SK-N-SH (cell line): ENCODE data around the gene EN1. TPM values are rescaled to one million over a fixed set of nuclear protein-coding genes. Genes with fewer than 3 reads are reported as not detected.

Source experiments
- CTCF ChIA-PET: fragments of 300-600, 350-600 bp; formaldehyde crosslinking; extraction: SDS; loops from one replicate; lab custom pipeline; 2021; lab: Yijun Ruan, JAX
- POLR2A ChIA-PET: fragments of 350-600 bp; sonication (Branson Sonifier 250); formaldehyde crosslinking; extraction: SDS; loops from one replicate; lab custom pipeline; 2020; ENCODE audit warnings: antibody characterized with exemption, inconsistent platforms; lab: Yijun Ruan, JAX
- DNase-seq: peaks from one replicate; pipeline ENCODE4 v3.0.0; 2012
- H2AFZ ChIP-seq: fragments of 200-600 bp; sonication (generic); 2 replicates; pipeline ENCODE4 v1.8.1; 2016; ENCODE audit warnings: antibody characterized with exemption, mild to moderate bottlenecking, low read depth
- H3F3A ChIP-seq: fragments of 200-600 bp; sonication (generic); replicated peaks from 2 replicates; pipeline ENCODE3; 2016; ENCODE audit warnings: antibody characterized with exemption, mild to moderate bottlenecking; ENCODE audit not compliant: insufficient read depth
- H3K27ac ChIP-seq, 2 experiments: fragments of 200-500 bp in 1 of 2; fragments of 200-600 bp in 1 of 2; sonication (Bioruptor generic) in 1 of 2; sonication (generic), shearing (Covaris generic) in 1 of 2; 2 replicates each; pipeline versions ENCODE4 v1.5.1 to v1.6.1; 2014 to 2016; ENCODE audit warnings: low read depth in 2 of 2, inconsistent platforms in 1 of 2, low read length in 1 of 2, mild to moderate bottlenecking in 1 of 2, mixed read lengths in 1 of 2
- H3K27me3 ChIP-seq: fragments of 200-600 bp; sonication (generic), shearing (Covaris generic); 2 replicates; pipeline ENCODE4 v1.6.1; 2016; ENCODE audit warnings: mixed run types; ENCODE audit not compliant: insufficient read depth
- H3K36me3 ChIP-seq, 2 experiments: fragments of 200-500 bp in 1 of 2; fragments of 200-600 bp in 1 of 2; sonication (Bioruptor generic) in 1 of 2; sonication (generic) in 1 of 2; replicated peaks in 1 of 2; 2 replicates each; pipeline versions ENCODE3 to v1.5.1; 2014 to 2016; ENCODE audit warnings: low read length in 1 of 2, mild to moderate bottlenecking in 1 of 2; ENCODE audit not compliant: insufficient read depth in 2 of 2, control insufficient read depth in 1 of 2
- H3K4me1 ChIP-seq, 2 experiments: fragments of 200-500 bp in 1 of 2; fragments of 200-600 bp in 1 of 2; sonication (Bioruptor generic) in 1 of 2; sonication (generic), shearing (Covaris generic) in 1 of 2; 2 replicates each; pipeline versions ENCODE4 v1.5.1 to v1.6.1; 2014 to 2016; ENCODE audit warnings: low read depth in 1 of 2, low read length in 1 of 2, mixed run types in 1 of 2; ENCODE audit not compliant: insufficient read depth in 2 of 2, control insufficient read depth in 1 of 2
- H3K4me2 ChIP-seq: fragments of 200-600 bp; sonication (generic), shearing (Covaris generic); 2 replicates; pipeline ENCODE4 v1.6.1; 2017; ENCODE audit warnings: mixed run types
- H3K4me3 ChIP-seq, 2 experiments: fragments of 200-500 bp in 1 of 2; fragments of 200-600 bp in 1 of 2; sonication (Bioruptor generic) in 1 of 2; sonication (generic), shearing (Covaris generic) in 1 of 2; 2 replicates each; pipeline versions ENCODE4 v1.5.1 to v1.8.1; 2014 to 2016; ENCODE audit warnings: low read depth in 2 of 2, inconsistent platforms in 1 of 2, low read length in 1 of 2, mild to moderate bottlenecking in 1 of 2, mixed read lengths in 1 of 2, moderate library complexity in 1 of 2
- H3K79me2 ChIP-seq: fragments of 200-600 bp; sonication (generic); 2 replicates; pipeline ENCODE4 v1.8.1; 2017; ENCODE audit warnings: mild to moderate bottlenecking; ENCODE audit not compliant: insufficient read depth
- H3K9ac ChIP-seq: fragments of 200-600 bp; sonication (generic); 2 replicates; pipeline ENCODE4 v1.6.1; 2017; ENCODE audit warnings: mixed run types
- H3K9me2 ChIP-seq: fragments of 200-600 bp; sonication (generic); 2 replicates; pipeline ENCODE4 v1.6.1; 2017; ENCODE audit warnings: mixed run types
- H3K9me3 ChIP-seq: fragments of 200-600 bp; sonication (generic); 2 replicates; pipeline ENCODE4 v1.6.1; 2017; ENCODE audit warnings: mixed run types, mild to moderate bottlenecking, moderate library complexity
- H4K20me1 ChIP-seq: fragments of 200-600 bp; sonication (generic); 2 replicates; pipeline ENCODE4 v1.6.1; 2017; ENCODE audit warnings: mild to moderate bottlenecking, mixed run types; ENCODE audit not compliant: insufficient read depth
- ELF1 ChIP-seq: IDR thresholded peaks from 2 replicates; pipeline ENCODE4 v1.4.0; 2012
- FOXM1 ChIP-seq: IDR thresholded peaks from 2 replicates; pipeline ENCODE4 v1.4.0; 2012; ENCODE audit warnings: low read depth, mild to moderate bottlenecking
- NRF1 ChIP-seq: IDR thresholded peaks from 2 replicates; pipeline ENCODE4 v1.6.1; 2012; ENCODE audit warnings: low read depth, mild to moderate bottlenecking, low read length
- POLR2AphosphoS5 ChIP-seq: IDR thresholded peaks from 2 replicates; pipeline ENCODE4 v1.6.1; 2012; ENCODE audit warnings: low read depth, low read length
- RAD21 ChIP-seq: IDR thresholded peaks from 2 replicates; pipeline ENCODE4 v1.6.1; 2012; ENCODE audit warnings: mild to moderate bottlenecking, low read length
- YY1 ChIP-seq: IDR thresholded peaks from 2 replicates; pipeline ENCODE4 v1.4.0; 2012; ENCODE audit warnings: low read depth, mild to moderate bottlenecking
- WGBS: methylation state at CpG from one replicate; pipeline ENCODE4 v1.1.6; 2017; ENCODE audit warnings: low lambda C conversion rate; 5-methylcytosine and 5-hydroxymethylcytosine counted together
- polyA plus RNA-seq, 3 experiments: library from polyadenylated mRNA; depleted of rRNA; stranded (reverse); fragments of >200 nt; gene quantifications; 2 replicates each; pipeline ENCODE4 v1.2.3, GENCODE V29; 2012
- TF ChIP-seq, protein P1 (sequence below): IDR thresholded peaks from 2 replicates; pipeline ENCODE4 v1.6.1; 2012; ENCODE audit warnings: mild to moderate bottlenecking, low read depth, low read length, moderate library complexity
- TF ChIP-seq, protein P2 (sequence below): IDR thresholded peaks from 2 replicates; pipeline ENCODE4 v1.4.0; 2012; ENCODE audit warnings: low read depth, borderline replicate concordance

EN1 gene
- polyA plus RNA-seq (2012; rRNA removed) = not detected in 2 replicates
- not detected in 2 replicates for polyA plus RNA-seq (2012; cell fraction: cytosol; rRNA removed)
- polyA plus RNA-seq (2012; cell fraction: nucleus; rRNA removed) = not detected in 2 replicates

DNA sequence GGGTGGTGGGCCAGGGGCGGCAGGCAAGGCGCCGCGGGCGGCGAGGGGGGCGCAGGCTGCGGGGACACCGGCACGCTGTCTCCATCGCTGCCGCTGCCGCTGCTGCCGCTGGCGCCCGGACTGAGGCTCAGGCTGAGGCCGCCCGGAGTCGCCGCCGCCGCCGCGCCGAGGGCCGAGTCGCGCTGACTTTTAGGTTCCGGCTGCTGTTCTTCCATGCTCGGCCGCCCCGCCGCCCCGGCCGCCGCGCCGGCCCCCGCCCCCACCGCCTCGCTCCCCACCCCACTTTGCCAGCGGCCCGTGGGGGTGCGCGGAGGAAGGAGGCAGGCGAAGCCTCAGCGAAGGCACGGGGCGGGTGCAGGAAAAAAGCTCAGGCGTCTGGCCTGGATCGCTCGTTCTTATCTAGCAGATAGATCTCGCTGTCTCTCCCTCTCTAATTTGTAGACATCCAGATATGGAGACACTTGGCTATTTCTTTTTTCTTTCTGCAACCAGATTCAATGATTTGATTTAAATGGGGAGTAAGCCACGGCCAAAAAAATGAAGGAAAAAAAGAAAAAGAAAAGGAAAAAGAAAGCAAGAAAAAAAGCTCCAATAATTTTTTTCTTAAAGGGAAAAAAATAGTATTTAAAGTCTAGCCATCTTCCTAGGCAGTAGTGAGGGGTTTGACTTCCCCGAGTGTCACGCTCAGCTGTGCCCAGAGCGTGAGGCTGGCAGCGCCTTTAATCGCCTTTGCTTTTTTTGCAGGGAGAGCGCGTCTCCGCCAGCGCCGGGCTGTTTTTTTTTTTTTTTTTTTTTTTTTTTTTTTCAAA lies at the start of gene EN1:
TSS of gene EN1 (minus strand) at position 696 of the 809 bp plus-strand sequence. CDS start at position 215, 481 bp downstream.
- no peak within 1 kb of the TSS for H3K27ac ChIP-seq
- CTCF ChIA-PET = interaction anchor here (0.9 to 2.6 kb wide), 8 partner anchors 8 to 626 kb away, joined by 3 to 16 read pairs (median 4); no protein-coding TSS in a partner anchor

More for the DNA sequence above, at the start of gene EN1:
- no peaks in the 10 kb centered on the region for H3K9me2 ChIP-seq
- no peak within 1 kb of the TSS for H3K9ac ChIP-seq
- H3K4me3 ChIP-seq = peak within 1 kb of the TSS in 1 of 2 experiments; percentile 55; a peak in 1 of 4 replicates
- WGBS = 6% methylated on average over 21 of the region's 64 CpGs
- H3K4me1 ChIP-seq = peaks cover 0 to 4% of the 10 kb centered on the region in 2 experiments; a peak in 2 of 4 replicates
- no peaks in the 10 kb centered on the region for H3K36me3 ChIP-seq
- H4K20me1 ChIP-seq = 0 out of 2 replicates have a peak, but pooled peaks cover 2% of the 10 kb centered on the region
- peaks cover 2% of the 10 kb centered on the region for H3F3A ChIP-seq
- peak; percentile 65 for DNase-seq
- peak within 1 kb of the TSS; percentile 70 for H3K4me2 ChIP-seq
- no peaks in the 10 kb centered on the region for H3K9me3 ChIP-seq
- POLR2A ChIA-PET = no interaction called here
- peak within 1 kb of the TSS; percentile 56; the same call in 1 of the 2 replicates for H2AFZ ChIP-seq
- peaks cover 91% of the 10 kb centered on the region for H3K27me3 ChIP-seq
- TF ChIP-seq ELF1 (no peak), YY1 (no peak), RAD21 (no peak), NRF1 (no peak), POLR2AphosphoS5 (no peak), FOXM1 (no peak)
- TF ChIP-seq, protein P1, sequence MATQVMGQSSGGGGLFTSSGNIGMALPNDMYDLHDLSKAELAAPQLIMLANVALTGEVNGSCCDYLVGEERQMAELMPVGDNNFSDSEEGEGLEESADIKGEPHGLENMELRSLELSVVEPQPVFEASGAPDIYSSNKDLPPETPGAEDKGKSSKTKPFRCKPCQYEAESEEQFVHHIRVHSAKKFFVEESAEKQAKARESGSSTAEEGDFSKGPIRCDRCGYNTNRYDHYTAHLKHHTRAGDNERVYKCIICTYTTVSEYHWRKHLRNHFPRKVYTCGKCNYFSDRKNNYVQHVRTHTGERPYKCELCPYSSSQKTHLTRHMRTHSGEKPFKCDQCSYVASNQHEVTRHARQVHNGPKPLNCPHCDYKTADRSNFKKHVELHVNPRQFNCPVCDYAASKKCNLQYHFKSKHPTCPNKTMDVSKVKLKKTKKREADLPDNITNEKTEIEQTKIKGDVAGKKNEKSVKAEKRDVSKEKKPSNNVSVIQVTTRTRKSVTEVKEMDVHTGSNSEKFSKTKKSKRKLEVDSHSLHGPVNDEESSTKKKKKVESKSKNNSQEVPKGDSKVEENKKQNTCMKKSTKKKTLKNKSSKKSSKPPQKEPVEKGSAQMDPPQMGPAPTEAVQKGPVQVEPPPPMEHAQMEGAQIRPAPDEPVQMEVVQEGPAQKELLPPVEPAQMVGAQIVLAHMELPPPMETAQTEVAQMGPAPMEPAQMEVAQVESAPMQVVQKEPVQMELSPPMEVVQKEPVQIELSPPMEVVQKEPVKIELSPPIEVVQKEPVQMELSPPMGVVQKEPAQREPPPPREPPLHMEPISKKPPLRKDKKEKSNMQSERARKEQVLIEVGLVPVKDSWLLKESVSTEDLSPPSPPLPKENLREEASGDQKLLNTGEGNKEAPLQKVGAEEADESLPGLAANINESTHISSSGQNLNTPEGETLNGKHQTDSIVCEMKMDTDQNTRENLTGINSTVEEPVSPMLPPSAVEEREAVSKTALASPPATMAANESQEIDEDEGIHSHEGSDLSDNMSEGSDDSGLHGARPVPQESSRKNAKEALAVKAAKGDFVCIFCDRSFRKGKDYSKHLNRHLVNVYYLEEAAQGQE = no peak
- TF ChIP-seq, protein P2, sequence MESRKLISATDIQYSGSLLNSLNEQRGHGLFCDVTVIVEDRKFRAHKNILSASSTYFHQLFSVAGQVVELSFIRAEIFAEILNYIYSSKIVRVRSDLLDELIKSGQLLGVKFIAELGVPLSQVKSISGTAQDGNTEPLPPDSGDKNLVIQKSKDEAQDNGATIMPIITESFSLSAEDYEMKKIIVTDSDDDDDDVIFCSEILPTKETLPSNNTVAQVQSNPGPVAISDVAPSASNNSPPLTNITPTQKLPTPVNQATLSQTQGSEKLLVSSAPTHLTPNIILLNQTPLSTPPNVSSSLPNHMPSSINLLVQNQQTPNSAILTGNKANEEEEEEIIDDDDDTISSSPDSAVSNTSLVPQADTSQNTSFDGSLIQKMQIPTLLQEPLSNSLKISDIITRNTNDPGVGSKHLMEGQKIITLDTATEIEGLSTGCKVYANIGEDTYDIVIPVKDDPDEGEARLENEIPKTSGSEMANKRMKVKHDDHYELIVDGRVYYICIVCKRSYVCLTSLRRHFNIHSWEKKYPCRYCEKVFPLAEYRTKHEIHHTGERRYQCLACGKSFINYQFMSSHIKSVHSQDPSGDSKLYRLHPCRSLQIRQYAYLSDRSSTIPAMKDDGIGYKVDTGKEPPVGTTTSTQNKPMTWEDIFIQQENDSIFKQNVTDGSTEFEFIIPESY = no peak
- H3K79me2 ChIP-seq = no peaks in the 10 kb centered on the region
